GF-D8 (cell line): Measurements from ENCODE around the gene GPR152.
"Not testable (repeated sequence)": the region's sequence is repeated elsewhere in the genome, so short reads cannot be mapped to it uniquely, and the experiment has no call there.

Experiments
- DNase-seq: peaks from one replicate; lab custom pipeline; 2025; lab: John Stamatoyannopoulos, UW

Gene GPR152

GRCh38 chr11:67409261-67409666 lies 43.3 kb downstream of the GPR152 start:
- peak; percentile 81 for DNase-seq

- DNase-seq = no peak
Measured at GRCh38 chr11:67408437-67409200, 43.9 kb downstream of the GPR152 start.

- DNase-seq = no peak
Measured at GRCh38 chr11:67407688-67408163, 44.8 kb downstream of the GPR152 start.

GRCh38 chr11:67406969-67407687 lies 45.4 kb downstream of the GPR152 start:
- no peak for DNase-seq

GRCh38 chr11:67406420-67406968 lies 46.0 kb downstream of the GPR152 start:
- no peak for DNase-seq

GRCh38 chr11:67405688-67406339 lies 46.7 kb downstream of the GPR152 start:
- DNase-seq = no peak

- DNase-seq = no peak
Measured at GRCh38 chr11:67405196-67405567, 47.3 kb downstream of the GPR152 start.

- DNase-seq = no peak
Measured at GRCh38 chr11:67404515-67405195, 47.9 kb downstream of the GPR152 start.

- not testable (repeated sequence) for DNase-seq
Measured at GRCh38 chr11:67403085-67403484, 49.4 kb downstream of the GPR152 start.

- not testable (repeated sequence) for DNase-seq
Measured at GRCh38 chr11:67402192-67402839, 50.2 kb downstream of the GPR152 start.

GRCh38 chr11:67401495-67402191 lies 50.9 kb downstream of the GPR152 start, which contains the start of gene PPP1CA:
Gene PPP1CA, minus strand, starts transcription at chr11:67401858. Its CDS starts 76 bp downstream, at chr11:67401782.
- DNase-seq = peak; percentile 75
